HL-60 (cell line): Measurements from ENCODE around the gene GLUL.

Experiments
- DNase-seq, 2 experiments: peaks; one replicate each; pipeline ENCODE4 v3.0.0-alpha.2; 2010 to 2020; ENCODE audit warnings: low read depth in 1 of 2, low spot score in 1 of 2
- H3K27ac ChIP-seq: fragments of 250-450 bp; sonication (Bioruptor Pico); replicated peaks from 2 replicates; pipeline ENCODE4 v1.5.1; 2020; ENCODE audit warnings: mild to moderate bottlenecking, moderate library complexity
- H3K27me3 ChIP-seq: fragments of 250-450 bp; sonication (Bioruptor Pico); 2 replicates; pipeline ENCODE4 v1.5.1; 2021; ENCODE audit warnings: mild to moderate bottlenecking, moderate library complexity; ENCODE audit not compliant: insufficient read depth, poor library complexity, severe bottlenecking
- H3K4me3 ChIP-seq: replicated peaks from 2 replicates; pipeline ENCODE4 v1.5.1; 2011; ENCODE audit warnings: mild to moderate bottlenecking, control low read depth, low read length; ENCODE audit not compliant: insufficient read depth
- GABPA ChIP-seq: IDR thresholded peaks from 2 replicates; pipeline ENCODE4 v1.6.1; 2012; ENCODE audit warnings: low read depth
- POLR2AphosphoS5 ChIP-seq: IDR thresholded peaks from 2 replicates; pipeline ENCODE4 v1.6.1; 2012; ENCODE audit warnings: low read depth
- SPI1 ChIP-seq: IDR thresholded peaks from 2 replicates; pipeline ENCODE4 v1.6.1; 2012; ENCODE audit warnings: low read depth, mild to moderate bottlenecking, borderline replicate concordance
- TF ChIP-seq, protein P1 (sequence below): IDR thresholded peaks from 2 replicates; pipeline ENCODE4 v1.6.1; 2012; ENCODE audit warnings: low read depth; ENCODE audit not compliant: insufficient replicate concordance
- TF ChIP-seq, protein P2 (sequence below): IDR thresholded peaks from one replicate; pipeline ENCODE4 v1.5.1; 2011; ENCODE audit warnings: low read length, control low read depth, inconsistent platforms; ENCODE audit not compliant: insufficient read depth

The GLUL gene

DNA sequence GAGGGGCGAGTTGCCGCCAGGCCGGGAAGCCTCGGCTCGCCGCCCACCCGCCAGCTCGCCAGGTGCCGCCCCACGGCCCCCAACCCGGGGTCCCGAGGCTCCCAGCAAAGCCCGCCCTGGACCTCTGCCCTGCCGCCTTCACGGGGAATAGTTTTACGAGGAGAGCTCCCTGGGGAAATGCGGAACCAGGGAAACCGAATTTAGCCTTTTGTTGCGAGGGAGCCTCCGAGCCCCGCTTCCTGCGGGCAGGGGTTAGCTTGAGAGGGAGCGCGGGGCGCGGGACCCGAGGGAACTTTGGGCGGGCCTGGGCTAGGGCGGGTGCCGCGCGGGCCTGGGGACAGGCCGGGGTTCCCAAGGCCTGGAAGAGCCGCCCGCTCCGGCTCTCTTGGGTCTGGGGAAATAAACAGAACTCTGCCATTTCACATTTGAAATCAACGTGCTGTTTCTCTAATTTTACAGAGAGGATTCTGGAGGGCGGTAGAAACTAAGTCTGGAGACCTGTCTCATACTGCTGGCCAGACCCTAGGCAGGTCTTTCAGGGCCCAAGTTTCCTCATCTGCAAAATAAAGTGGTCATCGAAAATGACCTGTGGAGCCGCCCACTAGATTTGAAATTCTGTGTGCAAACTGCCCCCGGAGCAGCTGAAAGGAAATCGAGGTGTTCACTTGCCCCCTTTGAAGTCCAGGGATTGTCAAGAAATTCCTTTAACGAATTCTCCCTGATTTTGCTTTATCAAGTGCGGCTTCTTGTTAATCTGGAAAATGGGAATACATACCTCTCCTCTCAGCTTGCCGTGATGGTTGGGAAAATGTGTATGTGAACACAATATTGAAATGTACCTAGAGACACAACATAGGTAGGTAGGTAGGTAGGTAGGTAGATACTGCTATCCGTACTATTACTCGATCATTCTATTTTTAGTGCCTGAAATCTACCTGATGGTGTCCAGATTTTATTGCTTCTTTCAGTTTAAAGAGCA is 749 bp upstream of the GLUL start:
- peak in 1 of 2 experiments; percentile 80 for DNase-seq
- H3K4me3 ChIP-seq, result peak overlapping the region; percentile 56

DNA sequence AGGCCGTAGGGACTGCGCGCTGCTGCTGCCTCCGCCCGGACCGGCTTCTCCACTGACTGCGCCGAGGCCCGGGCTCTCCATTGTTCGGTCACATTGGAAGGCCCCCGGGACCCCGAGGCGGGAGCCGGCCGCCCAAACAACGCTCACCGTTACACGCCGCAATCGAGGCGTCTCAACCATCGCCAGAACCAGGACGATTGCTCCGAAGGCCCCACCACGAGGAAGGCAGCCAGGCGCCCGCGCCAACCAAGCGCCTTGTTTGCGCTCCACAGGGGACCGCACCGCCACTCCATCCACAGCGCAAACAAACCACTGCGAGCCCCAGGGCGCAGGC is 595 bp downstream of the GLUL start:
- Histone ChIP-seq H3K27me3 (no peaks in the 10 kb centered on the region), H3K4me3 (peak overlapping the region; percentile 56), H3K27ac (peak overlapping the region; percentile 95)
- DNase-seq, result no peak
- TF ChIP-seq, protein P1, sequence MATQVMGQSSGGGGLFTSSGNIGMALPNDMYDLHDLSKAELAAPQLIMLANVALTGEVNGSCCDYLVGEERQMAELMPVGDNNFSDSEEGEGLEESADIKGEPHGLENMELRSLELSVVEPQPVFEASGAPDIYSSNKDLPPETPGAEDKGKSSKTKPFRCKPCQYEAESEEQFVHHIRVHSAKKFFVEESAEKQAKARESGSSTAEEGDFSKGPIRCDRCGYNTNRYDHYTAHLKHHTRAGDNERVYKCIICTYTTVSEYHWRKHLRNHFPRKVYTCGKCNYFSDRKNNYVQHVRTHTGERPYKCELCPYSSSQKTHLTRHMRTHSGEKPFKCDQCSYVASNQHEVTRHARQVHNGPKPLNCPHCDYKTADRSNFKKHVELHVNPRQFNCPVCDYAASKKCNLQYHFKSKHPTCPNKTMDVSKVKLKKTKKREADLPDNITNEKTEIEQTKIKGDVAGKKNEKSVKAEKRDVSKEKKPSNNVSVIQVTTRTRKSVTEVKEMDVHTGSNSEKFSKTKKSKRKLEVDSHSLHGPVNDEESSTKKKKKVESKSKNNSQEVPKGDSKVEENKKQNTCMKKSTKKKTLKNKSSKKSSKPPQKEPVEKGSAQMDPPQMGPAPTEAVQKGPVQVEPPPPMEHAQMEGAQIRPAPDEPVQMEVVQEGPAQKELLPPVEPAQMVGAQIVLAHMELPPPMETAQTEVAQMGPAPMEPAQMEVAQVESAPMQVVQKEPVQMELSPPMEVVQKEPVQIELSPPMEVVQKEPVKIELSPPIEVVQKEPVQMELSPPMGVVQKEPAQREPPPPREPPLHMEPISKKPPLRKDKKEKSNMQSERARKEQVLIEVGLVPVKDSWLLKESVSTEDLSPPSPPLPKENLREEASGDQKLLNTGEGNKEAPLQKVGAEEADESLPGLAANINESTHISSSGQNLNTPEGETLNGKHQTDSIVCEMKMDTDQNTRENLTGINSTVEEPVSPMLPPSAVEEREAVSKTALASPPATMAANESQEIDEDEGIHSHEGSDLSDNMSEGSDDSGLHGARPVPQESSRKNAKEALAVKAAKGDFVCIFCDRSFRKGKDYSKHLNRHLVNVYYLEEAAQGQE, result no peak
- TF ChIP-seq SPI1 (no peak), POLR2AphosphoS5 (no peak), GABPA (no peak)
- TF ChIP-seq, protein P2, sequence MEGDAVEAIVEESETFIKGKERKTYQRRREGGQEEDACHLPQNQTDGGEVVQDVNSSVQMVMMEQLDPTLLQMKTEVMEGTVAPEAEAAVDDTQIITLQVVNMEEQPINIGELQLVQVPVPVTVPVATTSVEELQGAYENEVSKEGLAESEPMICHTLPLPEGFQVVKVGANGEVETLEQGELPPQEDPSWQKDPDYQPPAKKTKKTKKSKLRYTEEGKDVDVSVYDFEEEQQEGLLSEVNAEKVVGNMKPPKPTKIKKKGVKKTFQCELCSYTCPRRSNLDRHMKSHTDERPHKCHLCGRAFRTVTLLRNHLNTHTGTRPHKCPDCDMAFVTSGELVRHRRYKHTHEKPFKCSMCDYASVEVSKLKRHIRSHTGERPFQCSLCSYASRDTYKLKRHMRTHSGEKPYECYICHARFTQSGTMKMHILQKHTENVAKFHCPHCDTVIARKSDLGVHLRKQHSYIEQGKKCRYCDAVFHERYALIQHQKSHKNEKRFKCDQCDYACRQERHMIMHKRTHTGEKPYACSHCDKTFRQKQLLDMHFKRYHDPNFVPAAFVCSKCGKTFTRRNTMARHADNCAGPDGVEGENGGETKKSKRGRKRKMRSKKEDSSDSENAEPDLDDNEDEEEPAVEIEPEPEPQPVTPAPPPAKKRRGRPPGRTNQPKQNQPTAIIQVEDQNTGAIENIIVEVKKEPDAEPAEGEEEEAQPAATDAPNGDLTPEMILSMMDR, result no peak

More for the DNA sequence above, 749 bp upstream of the GLUL start:
- Histone ChIP-seq H3K27ac (peak overlapping the region; percentile 95), H3K27me3 (no peaks in the 10 kb centered on the region)
- TF ChIP-seq, protein P2, result no peak
- peak; percentile 70; the same call in 1 of the 2 replicates for TF ChIP-seq SPI1
- TF ChIP-seq GABPA, result no peak

DNA sequence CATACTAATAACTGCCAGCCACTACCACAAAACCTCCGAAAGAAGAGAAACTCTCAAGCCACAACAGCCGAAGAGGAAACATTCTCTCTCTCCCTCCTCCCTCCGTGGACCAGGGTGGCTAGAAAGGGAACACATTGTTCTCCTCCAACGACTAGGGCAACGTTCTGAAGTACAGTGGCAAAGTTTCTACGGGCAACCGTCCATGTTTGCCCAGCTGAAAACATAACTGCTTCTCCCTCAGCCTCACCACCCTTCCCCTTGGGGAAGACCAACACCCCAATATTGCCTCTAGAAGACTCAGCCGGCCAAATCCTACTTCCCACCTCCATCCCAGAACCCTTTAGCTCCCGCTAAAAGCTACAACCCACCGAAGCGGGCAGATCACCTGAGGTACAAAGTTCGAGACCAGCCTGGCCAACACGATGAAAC is 2.0 kb downstream of the GLUL start:
- peak overlapping the region; percentile 56 for H3K4me3 ChIP-seq

More for the DNA sequence above, 2.0 kb downstream of the GLUL start:
- Histone ChIP-seq H3K27ac (peak overlapping the region; percentile 95), H3K27me3 (no peaks in the 10 kb centered on the region)
- peak in 1 of 2 experiments; percentile 73 for DNase-seq
- TF ChIP-seq, protein P2, result no peak
- no peak for TF ChIP-seq SPI1
- TF ChIP-seq POLR2AphosphoS5, result no peak
- TF ChIP-seq GABPA, result no peak
- TF ChIP-seq, protein P1, result no peak
